Right ventricle myocardium inferior (tissue), 1 donor: ENCODE measurements around the gene ZBTB32. TPM values are rescaled to one million over a fixed set of nuclear protein-coding genes. Genes with fewer than 3 reads are reported as not detected.
"Not testable (repeated sequence)": the region's sequence is repeated elsewhere in the genome, so short reads cannot be mapped to it uniquely, and the experiment has no call there.

ENCODE experiments used
- ATAC-seq: fragments of 200-7000 bp; cut with Tn5 transposase; one replicate; pipeline ENCODE4 v1.9.1; 2020; ENCODE audit warnings: mild to moderate bottlenecking, moderate library complexity
- DNase-seq: peaks from one replicate; pipeline ENCODE4 v3.0.0; 2021; ENCODE audit errors: missing footprints
- intact Hi-C: fragments of 100-400 bp; cut with DNase I; formaldehyde crosslinking; loops from one replicate; pipeline ENCODE4 v1.11.0; 2022
- long read RNA-seq: library from polyadenylated mRNA; unstranded; transcript quantifications from one replicate; pipeline ENCODE4 v2.0.0, GENCODE V29; 2021
- total RNA-seq: library from RNA; stranded (reverse); fragmentation: NEBNext Ultra II Directional; extraction: Animal tissue kit (Norgen Biotek cat#: 25700); gene quantifications from one replicate; pipeline ENCODE4 v1.2.1, GENCODE V29; 2021
- donor health status: DM: no; HTN: yes; CAD: no; lungs with severe emphysema.

Gene ZBTB32
- total RNA-seq, result not detected
- long read RNA-seq, result 0 reads

GRCh38 chr19:35704218-35704617 is at the start of gene ZBTB32:
TSS of gene ZBTB32 (plus strand) at chr19:35704558. CDS start at chr19:35714627, 10,069 bp downstream.
- intact Hi-C loops, result no loop called here
- ATAC-seq, result no peak
- DNase-seq, result no peak

- intact Hi-C loops, ATAC-seq, DNase-seq: not testable (repeated sequence)
Observed at GRCh38 chr19:35654828-35655227, 49.5 kb upstream of the ZBTB32 start.

- no peak for ATAC-seq
- DNase-seq, result no peak
- intact Hi-C loops, result no loop called here
Observed at GRCh38 chr19:35655600-35655999, 48.8 kb upstream of the ZBTB32 start.

GRCh38 chr19:35656700-35657099 is 47.7 kb upstream of the ZBTB32 start:
- ATAC-seq (no peak), DNase-seq (no peak)
- intact Hi-C loops, result no loop called here

GRCh38 chr19:35657904-35658700 is 46.3 kb upstream of the ZBTB32 start:
- ATAC-seq (no peak), DNase-seq (no peak)
- intact Hi-C loops, result no loop called here

- ATAC-seq, result no peak
- DNase-seq, result no peak
- intact Hi-C loops, result no loop called here
Observed at GRCh38 chr19:35661995-35662340, 42.4 kb upstream of the ZBTB32 start.

- no peak for ATAC-seq
Observed at GRCh38 chr19:35663981-35664380, 40.4 kb upstream of the ZBTB32 start.

GRCh38 chr19:35665157-35665556 is 39.2 kb upstream of the ZBTB32 start:
- DNase-seq (no peak), ATAC-seq (no peak)
- intact Hi-C loops, result no loop called here

More at GRCh38 chr19:35663981-35664380, 40.4 kb upstream of the ZBTB32 start:
- no peak for DNase-seq
- intact Hi-C loops, result no loop called here

- intact Hi-C loops, result no loop called here
- ATAC-seq (no peak), DNase-seq (no peak)
Observed at GRCh38 chr19:35665604-35666003, 38.8 kb upstream of the ZBTB32 start.

GRCh38 chr19:35666251-35666913 is 38.0 kb upstream of the ZBTB32 start, which contains the start of gene UPK1A:
TSS of gene UPK1A (plus strand) at chr19:35666517. CDS start at chr19:35666813, 296 bp downstream.
- ATAC-seq (peak; percentile 10), DNase-seq (no peak)
- intact Hi-C loops, result no loop called here

- DNase-seq (no peak), ATAC-seq (no peak)
- intact Hi-C loops, result no loop called here
Observed at GRCh38 chr19:35669566-35669965, 34.8 kb upstream of the ZBTB32 start.

GRCh38 chr19:35669974-35670373 is 34.4 kb upstream of the ZBTB32 start:
- DNase-seq, result no peak
- intact Hi-C loops, result no loop called here
- ATAC-seq, result no peak

GRCh38 chr19:35670686-35671085 is 33.7 kb upstream of the ZBTB32 start:
- no peak for ATAC-seq
- intact Hi-C loops, result no loop called here
- DNase-seq, result no peak

GRCh38 chr19:35671818-35672217 is 32.5 kb upstream of the ZBTB32 start:
- ATAC-seq (no peak), DNase-seq (no peak)
- intact Hi-C loops, result no loop called here

GRCh38 chr19:35673121-35673804 is 31.1 kb upstream of the ZBTB32 start:
- intact Hi-C loops, result no loop called here
- ATAC-seq (peak; percentile 68), DNase-seq (no peak)

- ATAC-seq (no peak), DNase-seq (no peak)
- intact Hi-C loops, result no loop called here
Observed at GRCh38 chr19:35675589-35676140, 28.7 kb upstream of the ZBTB32 start.

GRCh38 chr19:35689836-35690235 is 14.5 kb upstream of the ZBTB32 start:
- ATAC-seq, result no peak
- intact Hi-C loops, result loop anchor here (5.0 kb wide), 1 partner anchor 132 kb away; no protein-coding TSS in a partner anchor
- DNase-seq, result no peak

- ATAC-seq, DNase-seq: not testable (repeated sequence)
- intact Hi-C loops, result loop anchor here (5.0 kb wide), 1 partner anchor 131 kb away; no protein-coding TSS in a partner anchor
Observed at GRCh38 chr19:35691106-35691505, 13.3 kb upstream of the ZBTB32 start.

- ATAC-seq (no peak), DNase-seq (no peak)
- intact Hi-C loops, result loop anchor here (5.0 kb wide), 1 partner anchor 130 kb away; no protein-coding TSS in a partner anchor
Observed at GRCh38 chr19:35692010-35692409, 12.3 kb upstream of the ZBTB32 start.
